Measurements from ENCODE around the gene WHAMM. TPM values are rescaled to one million over a fixed set of nuclear protein-coding genes. Genes with fewer than 3 reads are reported as not detected.

Gene WHAMM
- total RNA-seq, 1 donor from 2014 or later = 6.7 TPM

GRCh38 chr15:82874961-82875360 is 65.5 kb downstream of the WHAMM start:
- Mint-ChIP-seq H3K9me3 (no peaks in the 10 kb centered on the region), H3K36me3 (ENCODE audit: low read depth) (no peaks in the 10 kb centered on the region), H3K27ac (no peak overlapping the region), H3K27me3 (peaks cover 6% of the 10 kb centered on the region), H3K4me3 (no peak overlapping the region), H3K4me1 (no peaks in the 10 kb centered on the region)
- intact Hi-C loops (cut with micrococcal nuclease) = no loop called here
- DNase-seq = no peak

DNA sequence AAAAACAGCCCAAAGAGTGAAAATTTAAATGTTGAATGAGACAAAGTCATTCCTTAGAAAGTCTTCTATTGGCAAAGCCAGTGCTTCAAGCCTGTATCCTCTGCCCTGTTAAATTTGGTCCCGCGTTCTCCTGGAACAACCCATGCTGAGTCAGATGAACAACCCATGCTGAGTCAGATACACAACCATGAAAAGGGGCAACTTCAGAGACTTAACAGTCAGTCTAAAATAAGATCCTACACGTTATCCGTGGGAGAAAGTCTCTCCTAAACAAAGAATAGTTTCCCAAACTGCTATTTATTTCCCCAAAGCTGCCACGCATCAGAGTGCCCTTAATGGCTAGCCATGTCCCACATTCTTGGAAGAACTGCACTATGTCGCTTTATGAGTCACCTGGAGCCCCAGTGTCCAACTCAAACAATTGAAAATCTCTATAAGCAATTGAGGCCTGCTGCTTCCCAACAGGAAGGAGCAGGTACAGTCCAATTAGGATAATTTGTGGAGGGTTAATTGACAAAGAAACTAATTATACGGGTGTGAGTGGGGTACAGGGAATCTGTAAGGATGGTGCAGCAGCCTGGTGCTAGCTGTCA is 66.1 kb downstream of the WHAMM start:
- intact Hi-C loops (cut with micrococcal nuclease) = no loop called here
- no peak overlapping the region for H3K4me3 Mint-ChIP-seq
- H3K9me3 Mint-ChIP-seq = no peaks in the 10 kb centered on the region
- H3K36me3 Mint-ChIP-seq (ENCODE audit: low read depth) = no peaks in the 10 kb centered on the region
- no peak for DNase-seq
- peaks cover 10% of the 10 kb centered on the region for H3K27me3 Mint-ChIP-seq
- no peak overlapping the region for H3K27ac Mint-ChIP-seq
- H3K4me1 Mint-ChIP-seq = no peaks in the 10 kb centered on the region

- Mint-ChIP-seq H3K27me3 (peaks cover 9% of the 10 kb centered on the region), H3K27ac (no peak overlapping the region), H3K36me3 (ENCODE audit: low read depth) (no peaks in the 10 kb centered on the region), H3K9me3 (no peaks in the 10 kb centered on the region), H3K4me1 (no peaks in the 10 kb centered on the region), H3K4me3 (no peak overlapping the region)
- intact Hi-C loops (cut with micrococcal nuclease) = no loop called here
- DNase-seq = no peak
Observed at GRCh38 chr15:82877825-82878224, 68.4 kb downstream of the WHAMM start.

DNA sequence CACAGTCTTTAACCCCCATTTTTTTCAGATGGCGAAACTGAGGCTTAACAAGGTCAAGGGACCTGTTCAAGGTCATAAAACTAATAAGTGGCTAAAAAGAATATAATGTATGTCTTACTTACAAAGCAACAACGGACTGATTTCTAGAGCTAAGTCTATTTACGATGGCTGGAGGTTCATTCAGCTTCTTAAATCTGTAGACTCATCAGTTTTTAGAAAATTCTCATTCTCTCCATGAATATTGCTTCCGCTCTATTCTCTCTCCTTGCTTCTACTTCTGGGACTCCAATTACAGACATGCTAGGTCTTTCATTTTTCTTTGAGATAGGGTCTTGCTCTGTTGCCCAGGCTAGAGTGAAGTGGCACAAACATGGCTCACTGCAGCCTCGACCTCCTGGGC is 68.9 kb downstream of the WHAMM start:
- Mint-ChIP-seq H3K9me3 (no peaks in the 10 kb centered on the region), H3K4me3 (no peak overlapping the region), H3K27me3 (peaks cover 9% of the 10 kb centered on the region), H3K27ac (no peak overlapping the region), H3K4me1 (no peaks in the 10 kb centered on the region), H3K36me3 (ENCODE audit: low read depth) (no peaks in the 10 kb centered on the region)
- intact Hi-C loops (cut with micrococcal nuclease) = no loop called here
- no peak for DNase-seq

DNA sequence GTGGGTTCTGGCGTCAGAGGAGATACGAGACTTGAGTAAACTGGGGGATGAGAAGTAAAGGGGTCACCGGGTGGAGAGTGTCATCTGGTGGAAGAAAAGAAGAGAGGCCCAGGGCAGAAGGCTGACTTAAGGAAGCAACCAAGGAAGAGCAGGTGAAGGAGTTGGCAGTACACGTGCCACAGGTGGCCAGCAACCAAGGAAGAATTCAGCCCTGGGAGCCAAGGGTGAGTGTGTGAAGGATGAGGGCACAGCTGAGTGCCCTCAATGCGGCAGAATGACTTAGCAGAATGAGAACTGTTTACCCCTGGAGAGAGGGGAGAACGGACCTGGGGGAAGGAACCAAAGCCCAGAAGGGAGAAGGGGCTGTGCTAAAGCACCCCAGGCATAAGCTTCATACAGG is 71.3 kb downstream of the WHAMM start:
- intact Hi-C loops (cut with micrococcal nuclease) = no loop called here
- no peaks in the 10 kb centered on the region for H3K36me3 Mint-ChIP-seq (ENCODE audit: low read depth)
- H3K4me1 Mint-ChIP-seq = no peaks in the 10 kb centered on the region
- peaks cover 9% of the 10 kb centered on the region for H3K27me3 Mint-ChIP-seq
- DNase-seq = no peak
- H3K4me3 Mint-ChIP-seq = no peak overlapping the region
- no peak overlapping the region for H3K27ac Mint-ChIP-seq
- no peaks in the 10 kb centered on the region for H3K9me3 Mint-ChIP-seq

GRCh38 chr15:82881747-82882146 is 72.3 kb downstream of the WHAMM start:
- no peaks in the 10 kb centered on the region for H3K9me3 Mint-ChIP-seq
- intact Hi-C loops (cut with micrococcal nuclease) = no loop called here

DNA sequence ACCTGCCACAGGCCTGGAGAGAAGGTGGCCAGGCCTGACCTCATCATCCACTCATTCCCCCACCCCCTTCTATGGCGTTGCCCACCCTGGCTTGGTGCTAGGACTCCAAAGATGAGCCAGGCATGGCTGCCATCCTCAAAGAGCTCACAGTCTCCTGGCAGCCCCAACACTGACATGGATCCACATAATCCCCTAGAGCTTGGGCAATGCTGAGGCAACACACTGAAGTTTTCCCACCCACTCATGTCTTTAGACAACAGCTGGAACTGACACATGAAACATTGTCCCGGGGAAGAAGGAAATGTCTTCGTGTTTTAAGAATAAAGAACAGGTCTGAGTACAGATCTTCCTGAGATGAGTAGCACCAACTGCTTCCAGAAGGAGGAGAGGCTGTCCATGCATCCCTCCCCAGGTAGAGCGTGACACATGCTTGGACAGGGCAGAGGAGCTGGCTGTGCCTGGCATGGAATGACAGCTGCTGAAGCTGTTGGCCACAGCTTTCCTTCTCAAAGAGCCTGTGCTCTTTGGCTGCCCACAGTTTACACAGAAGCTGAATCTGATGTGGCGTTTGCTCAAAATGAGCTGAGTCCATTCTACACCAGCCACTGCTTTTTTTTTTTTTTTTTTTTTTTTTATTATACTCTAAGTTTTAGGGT is 73.0 kb downstream of the WHAMM start:
- Mint-ChIP-seq H3K9me3 (no peaks in the 10 kb centered on the region), H3K36me3 (ENCODE audit: low read depth) (no peaks in the 10 kb centered on the region), H3K4me1 (no peaks in the 10 kb centered on the region), H3K27ac (no peak overlapping the region), H3K4me3 (no peak overlapping the region), H3K27me3 (peaks cover 9% of the 10 kb centered on the region)
- intact Hi-C loops (cut with micrococcal nuclease) = no loop called here
- DNase-seq = no peak

More at GRCh38 chr15:82881747-82882146, 72.3 kb downstream of the WHAMM start:
- no peak overlapping the region for H3K27ac Mint-ChIP-seq
- H3K36me3 Mint-ChIP-seq (ENCODE audit: low read depth) = no peaks in the 10 kb centered on the region
- no peaks in the 10 kb centered on the region for H3K4me1 Mint-ChIP-seq
- H3K4me3 Mint-ChIP-seq = no peak overlapping the region
- no peak for DNase-seq
- peaks cover 9% of the 10 kb centered on the region for H3K27me3 Mint-ChIP-seq

Other genes starting within 250 kb of the WHAMM start
- 0.12 TPM in 1 of 2 replicates, not detected in the other for gene CPEB1, start 162.3 kb upstream of the WHAMM start, total RNA-seq
- not detected in 2 replicates for gene AP3B2, start 99.8 kb upstream of the WHAMM start, total RNA-seq
- not detected in 2 replicates for gene FSD2, start 3.6 kb upstream of the WHAMM start, total RNA-seq
- gene HOMER2, start 143.1 kb downstream of the WHAMM start, total RNA-seq = 29.3 and 32.1 TPM in 2 replicates
- 23.9 and 26.4 TPM in 2 replicates for gene RAMAC, start 176.6 kb downstream of the WHAMM start, total RNA-seq
- 23.6 and 30.8 TPM in 2 replicates for gene C15orf40, start 202.0 kb downstream of the WHAMM start, total RNA-seq